ENCODE measurements around the gene PSMA7. TPM values are rescaled to one million over a fixed set of nuclear protein-coding genes. Genes with fewer than 3 reads are reported as not detected.
A peak's percentile ranks its signal among the peaks of the same experiment; 100 is the strongest.

Gene PSMA7
- total RNA-seq, 1 donor from 2014 or later = 217 TPM

DNA sequence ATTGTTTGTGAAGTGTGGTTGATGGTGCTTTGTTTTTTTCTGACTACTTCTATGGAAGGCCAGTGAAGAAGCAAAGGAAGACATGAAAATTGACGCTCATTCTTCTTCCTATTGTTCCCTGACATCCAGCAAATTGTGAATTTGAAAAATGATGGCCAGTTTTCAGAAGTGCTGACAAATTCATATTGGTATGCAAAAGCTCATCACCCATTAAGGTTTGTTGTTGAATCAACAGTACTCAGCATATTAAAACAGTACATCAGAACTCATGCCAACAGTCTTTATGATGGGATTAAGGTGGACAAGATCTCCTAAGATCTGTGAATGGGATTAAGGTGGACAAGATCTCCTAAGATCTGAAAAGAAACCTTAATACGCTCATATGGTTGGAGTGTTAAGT, 38.6 kb upstream of the PSMA7 start:
- peak overlapping the region; percentile 86 for H3K27ac Mint-ChIP-seq (ENCODE audit: unreplicated experiment)
- no peak for DNase-seq (ENCODE audit: extremely low spot score, unreplicated experiment)

DNA sequence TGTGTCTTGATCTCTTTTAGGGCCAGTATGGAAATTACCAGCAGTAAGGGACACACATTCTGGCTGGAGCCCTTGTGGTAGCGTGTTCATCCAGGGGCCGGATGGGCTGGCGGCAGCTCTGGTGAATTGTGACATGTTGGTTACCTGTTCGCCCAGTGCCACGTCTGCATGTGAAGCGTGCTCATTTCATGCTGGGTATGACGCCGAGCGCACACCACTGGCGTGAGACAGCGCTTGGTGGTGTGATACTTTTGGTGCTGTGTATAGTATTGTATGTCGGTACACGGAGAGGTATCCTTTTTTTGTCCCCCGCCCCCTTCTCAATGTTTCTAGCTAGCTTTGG, 35.9 kb upstream of the PSMA7 start:
- no peak overlapping the region for H3K4me3 Mint-ChIP-seq (ENCODE audit: unreplicated experiment)
- H3K27me3 Mint-ChIP-seq (ENCODE audit: unreplicated experiment) = no peaks in the 10 kb centered on the region
- TF ChIP-seq, protein P1, sequence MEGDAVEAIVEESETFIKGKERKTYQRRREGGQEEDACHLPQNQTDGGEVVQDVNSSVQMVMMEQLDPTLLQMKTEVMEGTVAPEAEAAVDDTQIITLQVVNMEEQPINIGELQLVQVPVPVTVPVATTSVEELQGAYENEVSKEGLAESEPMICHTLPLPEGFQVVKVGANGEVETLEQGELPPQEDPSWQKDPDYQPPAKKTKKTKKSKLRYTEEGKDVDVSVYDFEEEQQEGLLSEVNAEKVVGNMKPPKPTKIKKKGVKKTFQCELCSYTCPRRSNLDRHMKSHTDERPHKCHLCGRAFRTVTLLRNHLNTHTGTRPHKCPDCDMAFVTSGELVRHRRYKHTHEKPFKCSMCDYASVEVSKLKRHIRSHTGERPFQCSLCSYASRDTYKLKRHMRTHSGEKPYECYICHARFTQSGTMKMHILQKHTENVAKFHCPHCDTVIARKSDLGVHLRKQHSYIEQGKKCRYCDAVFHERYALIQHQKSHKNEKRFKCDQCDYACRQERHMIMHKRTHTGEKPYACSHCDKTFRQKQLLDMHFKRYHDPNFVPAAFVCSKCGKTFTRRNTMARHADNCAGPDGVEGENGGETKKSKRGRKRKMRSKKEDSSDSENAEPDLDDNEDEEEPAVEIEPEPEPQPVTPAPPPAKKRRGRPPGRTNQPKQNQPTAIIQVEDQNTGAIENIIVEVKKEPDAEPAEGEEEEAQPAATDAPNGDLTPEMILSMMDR (IDR thresholded peaks at IDR 0.05) = no peak
- no peak overlapping the region for H3K27ac Mint-ChIP-seq (ENCODE audit: unreplicated experiment)
- no peaks in the 10 kb centered on the region for H3K9me3 Mint-ChIP-seq (ENCODE audit: unreplicated experiment)
- DNase-seq (ENCODE audit: extremely low spot score, unreplicated experiment) = no peak
- H3K36me3 Mint-ChIP-seq (ENCODE audit: unreplicated experiment) = peaks cover 15% of the 10 kb centered on the region
- H3K4me1 Mint-ChIP-seq (ENCODE audit: unreplicated experiment) = peaks cover 16% of the 10 kb centered on the region

More for the DNA sequence above, 38.6 kb upstream of the PSMA7 start:
- no peaks in the 10 kb centered on the region for H3K27me3 Mint-ChIP-seq (ENCODE audit: unreplicated experiment)
- peak overlapping the region; percentile 85 for H3K4me3 Mint-ChIP-seq (ENCODE audit: unreplicated experiment)
- TF ChIP-seq, protein P1 (IDR thresholded peaks at IDR 0.05) = no peak
- H3K36me3 Mint-ChIP-seq (ENCODE audit: unreplicated experiment) = peaks cover 4% of the 10 kb centered on the region
- H3K9me3 Mint-ChIP-seq (ENCODE audit: unreplicated experiment) = no peaks in the 10 kb centered on the region
- peaks cover 24% of the 10 kb centered on the region for H3K4me1 Mint-ChIP-seq (ENCODE audit: unreplicated experiment)

DNA sequence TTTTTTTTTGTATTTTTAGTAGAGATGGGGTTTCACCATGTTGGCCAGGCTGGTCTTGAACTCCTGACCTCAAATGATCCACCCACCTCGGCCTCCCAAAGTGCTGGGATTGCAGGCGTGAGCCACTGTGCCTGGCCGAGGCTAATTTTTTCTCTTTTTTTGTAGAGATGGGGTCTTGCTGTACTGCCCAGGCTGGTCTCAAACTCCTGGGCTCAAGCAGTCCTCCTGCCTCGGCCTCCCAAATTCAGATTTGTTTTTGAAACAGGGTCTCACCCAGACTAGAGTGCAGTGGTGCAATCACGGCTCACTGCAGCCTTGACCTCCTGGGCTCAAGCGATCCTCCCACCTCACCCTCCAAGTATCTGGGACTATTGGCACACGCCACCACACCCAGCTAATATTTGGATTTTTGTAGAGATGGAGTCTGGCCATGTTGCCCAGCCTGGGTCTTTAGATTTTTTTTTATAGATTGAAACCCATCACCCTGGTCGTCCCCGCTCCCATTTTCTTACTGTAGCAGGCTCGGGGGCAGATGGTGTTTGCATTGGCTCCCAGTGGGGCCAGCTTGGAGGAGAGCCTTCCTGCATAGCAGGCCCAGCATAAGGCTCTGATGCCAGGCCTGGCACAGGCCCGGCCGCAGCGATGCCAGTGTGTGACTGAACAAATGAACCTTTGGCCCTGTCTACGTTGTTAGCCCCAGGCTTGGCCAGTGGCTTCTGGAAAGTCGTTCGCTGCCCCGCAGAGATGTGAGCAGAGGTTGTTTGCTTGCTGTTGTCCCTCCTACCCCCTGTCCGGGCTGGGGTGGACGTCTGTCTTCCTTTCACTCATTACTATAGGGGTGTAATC, 35.3 kb upstream of the PSMA7 start:
- H3K4me3 Mint-ChIP-seq (ENCODE audit: unreplicated experiment) = no peak overlapping the region
- no peaks in the 10 kb centered on the region for H3K9me3 Mint-ChIP-seq (ENCODE audit: unreplicated experiment)
- no peak overlapping the region for H3K27ac Mint-ChIP-seq (ENCODE audit: unreplicated experiment)
- peaks cover 18% of the 10 kb centered on the region for H3K36me3 Mint-ChIP-seq (ENCODE audit: unreplicated experiment)
- TF ChIP-seq, protein P1 (IDR thresholded peaks at IDR 0.05) = no peak
- no peaks in the 10 kb centered on the region for H3K27me3 Mint-ChIP-seq (ENCODE audit: unreplicated experiment)
- no peak for DNase-seq (ENCODE audit: extremely low spot score, unreplicated experiment)
- peaks cover 10% of the 10 kb centered on the region for H3K4me1 Mint-ChIP-seq (ENCODE audit: unreplicated experiment)

DNA sequence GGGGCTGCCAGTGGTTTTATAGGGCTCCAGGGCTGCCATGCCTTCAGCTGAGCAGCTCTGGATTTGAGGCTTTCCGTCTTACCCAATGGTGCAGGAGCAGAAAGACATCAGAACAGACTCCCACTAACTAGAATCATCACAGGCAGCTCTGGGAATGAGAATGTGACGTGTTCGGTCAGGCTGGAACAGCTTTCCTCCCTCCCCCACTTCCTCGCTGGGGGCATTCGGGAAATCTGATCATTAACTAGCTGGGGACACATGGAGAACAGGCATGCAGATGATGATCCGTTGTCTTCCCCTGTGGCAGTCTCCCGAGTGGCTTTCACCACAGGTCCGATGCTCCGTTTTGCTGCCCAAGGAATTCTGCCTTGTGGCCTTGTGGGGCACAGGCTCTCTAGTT, 34.1 kb upstream of the PSMA7 start:
- H3K27ac Mint-ChIP-seq (ENCODE audit: unreplicated experiment) = no peak overlapping the region
- DNase-seq (ENCODE audit: extremely low spot score, unreplicated experiment) = no peak
- TF ChIP-seq, protein P1 (IDR thresholded peaks at IDR 0.05) = no peak
- no peaks in the 10 kb centered on the region for H3K27me3 Mint-ChIP-seq (ENCODE audit: unreplicated experiment)
- peaks cover 18% of the 10 kb centered on the region for H3K36me3 Mint-ChIP-seq (ENCODE audit: unreplicated experiment)
- no peaks in the 10 kb centered on the region for H3K9me3 Mint-ChIP-seq (ENCODE audit: unreplicated experiment)
- H3K4me3 Mint-ChIP-seq (ENCODE audit: unreplicated experiment) = no peak overlapping the region
- peaks cover 8% of the 10 kb centered on the region for H3K4me1 Mint-ChIP-seq (ENCODE audit: unreplicated experiment)

DNA sequence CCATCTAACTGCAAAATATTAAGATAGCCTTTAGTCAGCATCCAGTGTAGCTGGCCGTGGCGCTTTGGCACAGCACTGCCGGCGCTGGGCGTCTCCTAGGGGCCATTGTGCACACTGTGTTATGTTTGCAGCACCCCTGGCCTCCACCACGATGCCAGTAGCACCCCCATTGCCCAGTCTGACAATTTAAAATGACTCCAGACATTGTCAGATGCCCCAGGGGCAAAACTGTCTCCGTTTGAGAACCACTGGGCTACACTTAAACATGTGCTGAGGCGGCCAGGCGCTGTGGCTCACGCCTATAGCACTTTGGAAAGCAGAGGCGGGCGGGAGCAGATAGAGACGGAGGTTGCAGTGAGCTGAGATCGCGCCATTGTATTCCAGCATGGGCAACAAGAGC, 33.7 kb upstream of the PSMA7 start:
- H3K27me3 Mint-ChIP-seq (ENCODE audit: unreplicated experiment) = no peaks in the 10 kb centered on the region
- no peak overlapping the region for H3K27ac Mint-ChIP-seq (ENCODE audit: unreplicated experiment)
- DNase-seq (ENCODE audit: extremely low spot score, unreplicated experiment) = no peak
- peaks cover 3% of the 10 kb centered on the region for H3K4me1 Mint-ChIP-seq (ENCODE audit: unreplicated experiment)
- TF ChIP-seq, protein P1 (IDR thresholded peaks at IDR 0.05) = no peak
- H3K4me3 Mint-ChIP-seq (ENCODE audit: unreplicated experiment) = no peak overlapping the region
- H3K36me3 Mint-ChIP-seq (ENCODE audit: unreplicated experiment) = peaks cover 18% of the 10 kb centered on the region
- H3K9me3 Mint-ChIP-seq (ENCODE audit: unreplicated experiment) = no peaks in the 10 kb centered on the region

Data from osteocyte (in vitro differentiated cells).